HepG2 (cell line): Measurements from ENCODE around the gene MC1R. TPM values are rescaled to one million over a fixed set of nuclear protein-coding genes. Genes with fewer than 3 reads are reported as not detected.

Experiments
- ASH2L ChIP-seq: fragments of 300-600, 200-600 bp; sonication (generic); IDR thresholded peaks from 2 replicates; pipeline ENCODE4 v1.7.0; 2017; ENCODE audit warnings: low read depth, mild to moderate bottlenecking, moderate library complexity, mixed read lengths, low read length; ENCODE audit not compliant: insufficient read length
- ETV5 ChIP-seq: IDR thresholded peaks from 2 replicates; pipeline ENCODE4 v1.6.1; 2018; ENCODE audit warnings: missing biosample characterization, missing genetic modification reagents, inconsistent platforms, borderline replicate concordance
- FOXP1 ChIP-seq, 2 experiments: fragments of 450-650 bp in 1 of 2; IDR thresholded peaks; 2 replicates each; pipeline ENCODE4 v1.6.1; 2017 to 2018; ENCODE audit warnings: antibody characterized with exemption in 1 of 2
- GLMP ChIP-seq: sonication (generic); formaldehyde crosslinking; IDR thresholded peaks from 2 replicates; pipeline ENCODE4 v1.9.0; 2021; ENCODE audit warnings: missing genetic modification reagents, mild to moderate bottlenecking, borderline replicate concordance
- HOXD1 ChIP-seq: sonication (generic); formaldehyde crosslinking; IDR thresholded peaks from 2 replicates; pipeline ENCODE4 v1.5.0; 2020; ENCODE audit warnings: missing genetic modification reagents
- KDM4B ChIP-seq: sonication (generic); formaldehyde crosslinking; IDR thresholded peaks from 2 replicates; pipeline ENCODE4 v1.4.0; 2020; ENCODE audit warnings: missing genetic modification reagents
- KLF9 ChIP-seq: IDR thresholded peaks from 2 replicates; pipeline ENCODE4 v1.6.1; 2016; ENCODE audit warnings: low read depth
- MXI1 ChIP-seq: IDR thresholded peaks from 3 replicates; pipeline ENCODE4 v1.6.1; 2012; ENCODE audit warnings: low read depth, low read length, inconsistent platforms, borderline replicate concordance
- NCOA1 ChIP-seq: sonication (generic); formaldehyde crosslinking; IDR thresholded peaks from 2 replicates; pipeline ENCODE4 v1.9.0; 2021; ENCODE audit warnings: missing genetic modification reagents
- NKX3-1 ChIP-seq: sonication (generic); formaldehyde crosslinking; IDR thresholded peaks from 2 replicates; pipeline ENCODE4 v1.5.0; 2020; ENCODE audit warnings: missing genetic modification reagents
- PITX1 ChIP-seq: sonication (generic); formaldehyde crosslinking; IDR thresholded peaks from 2 replicates; pipeline ENCODE4 v1.5.1; 2020; ENCODE audit warnings: mild to moderate bottlenecking, missing genetic modification reagents
- RFX5 ChIP-seq: IDR thresholded peaks from 2 replicates; pipeline ENCODE4 v1.6.1; 2011; ENCODE audit warnings: low read depth, low read length, improper control_type of control experiment
- THAP11 ChIP-seq: IDR thresholded peaks from 2 replicates; pipeline ENCODE4 v1.6.1; 2016; ENCODE audit warnings: missing biosample characterization, missing genetic modification reagents
- TRAFD1 ChIP-seq: sonication (generic); formaldehyde crosslinking; IDR thresholded peaks from 2 replicates; pipeline ENCODE4 v1.5.1; 2020; ENCODE audit warnings: missing genetic modification reagents, mild to moderate bottlenecking, borderline replicate concordance
- polyA plus RNA-seq, 8 experiments: library from polyadenylated mRNA; depleted of rRNA in 3 of 8; stranded (reverse) in 7 of 8; unstranded in 1 of 8; fragments of >200 nt; fragmentation: Illumina TruSeq in 4 of 8; extraction: Trizol in 4 of 8; gene quantifications; 2 replicates each; pipeline versions ENCODE4 v1.2.1 to v1.2.3, GENCODE V29; 2011 to 2016; ENCODE audit warnings: low read depth in 4 of 8, missing spikeins in 1 of 8, mixed read lengths in 1 of 8; ENCODE audit not compliant: insufficient read depth in 1 of 8
- total RNA-seq, 5 experiments: library from RNA; depleted of rRNA; stranded (reverse); fragments of >200 nt; fragmentation: Illumina TruSeq; extraction: Trizol; gene quantifications; 2 replicates each; pipeline ENCODE4 v1.2.3, GENCODE V29; 2016; ENCODE audit warnings: low read depth in 1 of 5
- TF ChIP-seq, protein P1 (sequence below): sonication (generic); formaldehyde crosslinking; IDR thresholded peaks from 2 replicates; pipeline ENCODE4 v1.4.0; 2020; ENCODE audit warnings: low read depth, missing genetic modification reagents
- TF ChIP-seq, protein P2 (sequence below), 2 experiments: sonication (generic) in 1 of 2; formaldehyde crosslinking in 1 of 2; IDR thresholded peaks; 2 replicates each; pipeline versions ENCODE4 v1.5.1 to v1.6.1; 2011 to 2020; ENCODE audit warnings: borderline replicate concordance in 1 of 2, low read depth in 1 of 2, low read length in 1 of 2, mild to moderate bottlenecking in 1 of 2, missing genetic modification reagents in 1 of 2, moderate library complexity in 1 of 2
- TF ChIP-seq, protein P3 (sequence below): sonication (generic); formaldehyde crosslinking; IDR thresholded peaks from 2 replicates; pipeline ENCODE4 v1.5.1; 2020; ENCODE audit warnings: mild to moderate bottlenecking, missing genetic modification reagents, moderate library complexity
- TF ChIP-seq, protein P4 (sequence below): sonication (generic); formaldehyde crosslinking; IDR thresholded peaks from 2 replicates; pipeline ENCODE4 v1.4.0; 2020; ENCODE audit warnings: missing genetic modification reagents

MC1R gene
- total and polyA plus RNA-seq, 2 of the 13 experiments (the other 11 are each of a cell fraction or from before 2014, with no cell fraction given) = 9.1 to 14.8 TPM

- TF ChIP-seq, protein P1, sequence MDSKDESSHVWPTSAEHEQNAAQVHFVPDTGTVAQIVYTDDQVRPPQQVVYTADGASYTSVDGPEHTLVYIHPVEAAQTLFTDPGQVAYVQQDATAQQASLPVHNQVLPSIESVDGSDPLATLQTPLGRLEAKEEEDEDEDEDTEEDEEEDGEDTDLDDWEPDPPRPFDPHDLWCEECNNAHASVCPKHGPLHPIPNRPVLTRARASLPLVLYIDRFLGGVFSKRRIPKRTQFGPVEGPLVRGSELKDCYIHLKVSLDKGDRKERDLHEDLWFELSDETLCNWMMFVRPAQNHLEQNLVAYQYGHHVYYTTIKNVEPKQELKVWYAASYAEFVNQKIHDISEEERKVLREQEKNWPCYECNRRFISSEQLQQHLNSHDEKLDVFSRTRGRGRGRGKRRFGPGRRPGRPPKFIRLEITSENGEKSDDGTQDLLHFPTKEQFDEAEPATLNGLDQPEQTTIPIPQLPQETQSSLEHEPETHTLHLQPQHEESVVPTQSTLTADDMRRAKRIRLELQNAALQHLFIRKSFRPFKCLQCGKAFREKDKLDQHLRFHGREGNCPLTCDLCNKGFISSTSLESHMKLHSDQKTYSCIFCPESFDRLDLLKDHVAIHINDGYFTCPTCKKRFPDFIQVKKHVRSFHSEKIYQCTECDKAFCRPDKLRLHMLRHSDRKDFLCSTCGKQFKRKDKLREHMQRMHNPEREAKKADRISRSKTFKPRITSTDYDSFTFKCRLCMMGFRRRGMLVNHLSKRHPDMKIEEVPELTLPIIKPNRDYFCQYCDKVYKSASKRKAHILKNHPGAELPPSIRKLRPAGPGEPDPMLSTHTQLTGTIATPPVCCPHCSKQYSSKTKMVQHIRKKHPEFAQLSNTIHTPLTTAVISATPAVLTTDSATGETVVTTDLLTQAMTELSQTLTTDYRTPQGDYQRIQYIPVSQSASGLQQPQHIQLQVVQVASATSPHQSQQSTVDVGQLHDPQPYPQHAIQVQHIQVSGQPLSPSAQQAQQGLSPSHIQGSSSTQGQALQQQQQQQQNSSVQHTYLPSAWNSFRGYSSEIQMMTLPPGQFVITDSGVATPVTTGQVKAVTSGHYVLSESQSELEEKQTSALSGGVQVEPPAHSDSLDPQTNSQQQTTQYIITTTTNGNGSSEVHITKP (CRISPR knock-in tag) = no peak
- no peak for TF ChIP-seq FOXP1 (IDR thresholded peaks at IDR 0.05)
- TF ChIP-seq FOXP1 (CRISPR knock-in tag; IDR thresholded peaks at IDR 0.05) = no peak
- TF ChIP-seq HOXD1 (CRISPR knock-in tag) = peak; percentile 78; the same call in 1 of the 2 replicates
- TF ChIP-seq NCOA1 (CRISPR knock-in tag) = no peak
- no peak for TF ChIP-seq GLMP (CRISPR knock-in tag)
- TF ChIP-seq, protein P2, sequence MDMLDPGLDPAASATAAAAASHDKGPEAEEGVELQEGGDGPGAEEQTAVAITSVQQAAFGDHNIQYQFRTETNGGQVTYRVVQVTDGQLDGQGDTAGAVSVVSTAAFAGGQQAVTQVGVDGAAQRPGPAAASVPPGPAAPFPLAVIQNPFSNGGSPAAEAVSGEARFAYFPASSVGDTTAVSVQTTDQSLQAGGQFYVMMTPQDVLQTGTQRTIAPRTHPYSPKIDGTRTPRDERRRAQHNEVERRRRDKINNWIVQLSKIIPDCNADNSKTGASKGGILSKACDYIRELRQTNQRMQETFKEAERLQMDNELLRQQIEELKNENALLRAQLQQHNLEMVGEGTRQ (IDR thresholded peaks at IDR 0.05; ENCODE audit: low read depth, low read length) = no peak
- TF ChIP-seq, protein P2 (CRISPR knock-in tag; IDR thresholded peaks at IDR 0.05; ENCODE audit: borderline replicate concordance) = no peak
- TF ChIP-seq, protein P3, sequence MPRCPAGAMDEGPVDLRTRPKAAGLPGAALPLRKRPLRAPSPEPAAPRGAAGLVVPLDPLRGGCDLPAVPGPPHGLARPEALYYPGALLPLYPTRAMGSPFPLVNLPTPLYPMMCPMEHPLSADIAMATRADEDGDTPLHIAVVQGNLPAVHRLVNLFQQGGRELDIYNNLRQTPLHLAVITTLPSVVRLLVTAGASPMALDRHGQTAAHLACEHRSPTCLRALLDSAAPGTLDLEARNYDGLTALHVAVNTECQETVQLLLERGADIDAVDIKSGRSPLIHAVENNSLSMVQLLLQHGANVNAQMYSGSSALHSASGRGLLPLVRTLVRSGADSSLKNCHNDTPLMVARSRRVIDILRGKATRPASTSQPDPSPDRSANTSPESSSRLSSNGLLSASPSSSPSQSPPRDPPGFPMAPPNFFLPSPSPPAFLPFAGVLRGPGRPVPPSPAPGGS (CRISPR knock-in tag) = no peak
- no peak for TF ChIP-seq ASH2L
- TF ChIP-seq THAP11 (CRISPR knock-in tag) = no peak; the same call in 1 of the 2 replicates
- no peak for TF ChIP-seq KLF9 (CRISPR knock-in tag)
- TF ChIP-seq MXI1 = no peak; the same call in 2 of the 3 replicates
- no peak; the same call in 1 of the 2 replicates for TF ChIP-seq ETV5 (CRISPR knock-in tag)
- TF ChIP-seq NKX3-1 (CRISPR knock-in tag) = no peak
- no peak for TF ChIP-seq PITX1 (CRISPR knock-in tag)
- no peak for TF ChIP-seq TRAFD1 (CRISPR knock-in tag)
- peak; percentile 63; the same call in 1 of the 2 replicates for TF ChIP-seq KDM4B (CRISPR knock-in tag)
- no peak for TF ChIP-seq RFX5
- TF ChIP-seq, protein P4, sequence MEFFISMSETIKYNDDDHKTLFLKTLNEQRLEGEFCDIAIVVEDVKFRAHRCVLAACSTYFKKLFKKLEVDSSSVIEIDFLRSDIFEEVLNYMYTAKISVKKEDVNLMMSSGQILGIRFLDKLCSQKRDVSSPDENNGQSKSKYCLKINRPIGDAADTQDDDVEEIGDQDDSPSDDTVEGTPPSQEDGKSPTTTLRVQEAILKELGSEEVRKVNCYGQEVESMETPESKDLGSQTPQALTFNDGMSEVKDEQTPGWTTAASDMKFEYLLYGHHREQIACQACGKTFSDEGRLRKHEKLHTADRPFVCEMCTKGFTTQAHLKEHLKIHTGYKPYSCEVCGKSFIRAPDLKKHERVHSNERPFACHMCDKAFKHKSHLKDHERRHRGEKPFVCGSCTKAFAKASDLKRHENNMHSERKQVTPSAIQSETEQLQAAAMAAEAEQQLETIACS (CRISPR knock-in tag) = no peak
Measured at GRCh38 chr16:89922477-89922883, 3.8 kb downstream of the MC1R start (continued).
